Measurements from ENCODE around the gene CACNG3.
"Not testable (repeated sequence)": the region's sequence is repeated elsewhere in the genome, so short reads cannot be mapped to it uniquely, and the experiment has no call there.

Gene CACNG3

DNA sequence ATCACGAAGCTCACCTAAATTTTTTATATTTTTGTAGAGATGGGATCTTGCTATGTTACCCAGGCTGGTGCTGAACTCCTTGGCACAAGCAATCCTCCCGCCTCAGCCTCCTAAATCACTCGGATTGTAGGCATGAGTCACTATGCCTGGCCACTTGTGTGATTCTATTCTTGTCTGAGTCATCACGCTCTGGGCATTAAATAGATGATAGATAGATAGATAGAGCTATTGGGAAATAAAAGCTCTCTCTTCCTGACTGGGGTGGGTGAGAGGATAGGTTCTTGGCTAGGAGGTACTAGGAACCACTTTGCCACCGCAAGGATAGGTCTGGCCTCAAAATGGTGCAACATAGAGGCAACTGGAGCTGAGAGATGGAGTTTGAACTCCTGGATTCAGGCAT is 21.4 kb upstream of the CACNG3 start:
- no peak for TF ChIP-seq Cebpa-rat (IDR thresholded peaks at IDR 0.05)
- H3K9ac ChIP-seq: no peak overlapping the region
- no peak overlapping the region for H3K4me2 ChIP-seq
- no peak overlapping the region for H3K27ac ChIP-seq
- peaks cover 20% of the 10 kb centered on the region for H3K9me3 ChIP-seq
- no peaks in the 10 kb centered on the region for H3K27me3 ChIP-seq
- no peaks in the 10 kb centered on the region for H3K36me3 ChIP-seq
- H4K20me1 ChIP-seq: no peaks in the 10 kb centered on the region
- no peak overlapping the region for H3K4me3 ChIP-seq
- H3K4me1 ChIP-seq: no peaks in the 10 kb centered on the region

DNA sequence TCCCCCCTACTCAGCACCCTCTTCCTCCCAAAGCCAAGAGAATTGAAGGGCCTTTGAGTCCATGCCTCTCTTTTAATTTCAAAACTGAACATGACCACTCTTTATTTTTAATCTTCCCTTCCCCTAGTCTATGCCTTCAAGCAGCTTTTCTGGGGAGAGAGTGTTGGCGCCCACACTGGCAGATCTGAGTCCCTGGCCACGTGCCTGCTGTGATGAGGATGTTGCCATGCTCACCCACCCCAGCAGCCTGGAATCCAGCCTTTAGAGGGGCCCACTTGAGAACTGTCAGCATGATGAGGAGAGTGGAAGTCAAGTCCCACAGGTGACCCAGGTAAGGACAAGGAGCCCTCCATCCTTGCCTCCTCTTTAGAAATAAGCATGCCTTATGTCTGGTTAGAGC is 20.3 kb upstream of the CACNG3 start:
- H3K27ac ChIP-seq: no peak overlapping the region
- no peaks in the 10 kb centered on the region for H3K4me1 ChIP-seq
- no peak overlapping the region for H3K4me3 ChIP-seq
- H3K9me3 ChIP-seq: peaks cover 20% of the 10 kb centered on the region
- no peaks in the 10 kb centered on the region for H3K36me3 ChIP-seq
- no peak for TF ChIP-seq Cebpa-rat (IDR thresholded peaks at IDR 0.05)
- H3K27me3 ChIP-seq: no peaks in the 10 kb centered on the region
- H3K4me2 ChIP-seq: no peak overlapping the region
- H4K20me1 ChIP-seq: no peaks in the 10 kb centered on the region
- no peak overlapping the region for H3K9ac ChIP-seq

DNA sequence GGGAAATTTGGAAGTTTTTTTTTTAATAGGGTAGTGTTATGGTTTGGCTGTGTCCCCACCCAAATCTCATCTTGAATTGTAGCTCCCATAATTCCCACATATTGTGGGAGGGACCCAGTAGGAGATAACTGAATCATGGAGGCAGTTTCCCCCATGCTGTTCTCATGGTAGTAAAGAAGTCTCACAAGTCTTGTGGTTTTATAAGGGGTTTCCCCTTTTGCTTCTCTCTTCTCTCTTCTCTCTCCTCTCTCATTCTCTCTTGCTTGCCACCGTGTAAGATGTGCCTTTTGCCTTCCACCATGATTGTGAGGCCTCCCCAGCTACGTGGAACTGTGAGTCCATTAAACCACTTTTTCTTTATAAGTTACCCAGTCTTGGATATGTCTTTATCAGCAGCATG is 17.3 kb upstream of the CACNG3 start:
- H3K27ac ChIP-seq, H3K9ac ChIP-seq, H3K36me3 ChIP-seq, H3K4me1 ChIP-seq, H3K27me3 ChIP-seq, H4K20me1 ChIP-seq, H3K4me2 ChIP-seq, H3K4me3 ChIP-seq: not testable (repeated sequence)
- H3K9me3 ChIP-seq: peaks cover 20% of the 10 kb centered on the region

DNA sequence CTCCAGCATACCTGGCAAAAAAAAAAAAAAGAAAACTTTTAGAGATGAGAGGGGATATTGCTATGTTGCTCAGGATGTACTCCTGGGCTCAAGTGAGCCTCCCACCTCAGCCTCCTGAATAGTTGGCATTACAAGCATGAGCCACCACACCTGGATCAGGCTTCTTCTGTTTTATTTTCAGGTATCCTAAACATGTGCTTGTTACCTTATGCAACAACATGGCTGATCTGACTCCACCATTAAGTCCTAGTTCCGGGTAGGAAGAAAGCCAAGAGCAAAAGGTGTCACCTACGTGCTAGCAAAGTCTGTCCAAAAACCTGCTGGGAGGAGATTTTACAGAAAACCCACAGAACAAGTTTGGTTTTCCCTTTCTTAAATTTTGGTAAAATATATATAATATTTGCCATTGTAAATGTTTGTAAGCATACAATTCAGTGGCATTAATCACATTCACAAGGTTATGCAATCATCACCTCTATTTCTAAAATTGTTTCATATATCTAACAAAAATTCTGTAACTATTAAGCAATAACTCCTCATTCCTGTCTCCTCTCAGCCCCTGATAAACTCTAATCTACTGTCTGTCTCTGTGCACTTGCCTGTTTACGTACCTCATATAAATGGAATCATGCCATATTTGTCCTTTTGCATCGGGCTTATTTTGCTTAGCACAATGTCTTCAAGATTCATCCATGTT is 9.1 kb upstream of the CACNG3 start:
- Histone ChIP-seq H3K27ac (no peak overlapping the region), H3K4me3 (no peak overlapping the region), H3K36me3 (no peaks in the 10 kb centered on the region), H3K4me1 (peaks cover 26% of the 10 kb centered on the region), H3K9ac (no peak overlapping the region), H3K4me2 (no peak overlapping the region), H3K27me3 (no peaks in the 10 kb centered on the region), H4K20me1 (no peaks in the 10 kb centered on the region), H3K9me3 (no peaks in the 10 kb centered on the region)
- TF ChIP-seq Cebpa-rat (IDR thresholded peaks at IDR 0.05): no peak

DNA sequence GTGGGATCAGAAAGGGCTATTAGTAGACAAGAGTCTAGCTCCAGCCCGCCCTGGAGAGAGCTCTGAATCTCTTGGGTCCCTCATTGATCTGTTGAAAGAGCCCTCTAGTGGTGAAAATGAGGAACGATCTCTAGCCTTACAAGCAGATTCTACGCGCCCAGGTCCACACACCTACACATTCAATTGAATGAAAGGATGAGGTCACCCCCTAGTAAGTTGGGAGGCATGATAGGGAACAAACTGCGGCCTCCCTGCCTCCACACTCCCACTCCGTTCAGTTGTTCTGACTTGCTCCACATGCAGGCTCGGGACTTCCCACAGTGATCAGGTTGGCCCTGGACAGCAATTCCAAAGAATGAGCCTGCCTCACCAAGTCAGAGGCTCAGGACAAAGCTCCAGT is 2.9 kb upstream of the CACNG3 start:
- H3K27me3 ChIP-seq: no peaks in the 10 kb centered on the region
- TF ChIP-seq Cebpa-rat (IDR thresholded peaks at IDR 0.05): no peak

DNA sequence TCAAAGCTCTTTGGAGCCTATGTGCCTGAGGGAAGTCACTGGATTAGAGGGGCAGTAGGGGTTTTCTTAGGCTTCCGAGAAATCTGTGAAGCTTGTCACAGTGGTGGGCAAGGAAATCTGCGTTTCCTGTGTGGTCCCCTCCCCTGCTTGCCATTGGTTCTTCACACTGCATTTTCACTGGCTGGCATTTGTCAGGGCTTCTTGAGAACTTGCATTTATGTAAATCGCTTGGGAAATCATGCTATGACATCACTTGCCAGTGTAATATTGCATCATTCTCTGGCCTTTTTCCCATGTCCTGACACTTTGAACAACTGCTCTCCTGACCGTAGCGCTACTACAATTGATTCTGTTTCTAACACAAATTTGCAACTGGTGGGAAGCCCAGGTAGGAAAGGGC is 1.8 kb downstream of the CACNG3 start:
- peaks cover 11% of the 10 kb centered on the region; the same call in 1 of the 2 replicates for H4K20me1 ChIP-seq
- no peaks in the 10 kb centered on the region for H3K4me1 ChIP-seq
- no peak overlapping the region for H3K27ac ChIP-seq
- TF ChIP-seq Cebpa-rat (IDR thresholded peaks at IDR 0.05): no peak
- no peaks in the 10 kb centered on the region for H3K27me3 ChIP-seq
- H3K9me3 ChIP-seq: no peaks in the 10 kb centered on the region
- no peak overlapping the region for H3K4me2 ChIP-seq
- no peak overlapping the region for H3K9ac ChIP-seq
- H3K4me3 ChIP-seq: no peak overlapping the region
- no peaks in the 10 kb centered on the region for H3K36me3 ChIP-seq

More for the DNA sequence above, 2.9 kb upstream of the CACNG3 start:
- no peak overlapping the region for H3K4me3 ChIP-seq
- no peak overlapping the region for H3K4me2 ChIP-seq
- peaks cover 11% of the 10 kb centered on the region; the same call in 1 of the 2 replicates for H4K20me1 ChIP-seq
- no peaks in the 10 kb centered on the region for H3K9me3 ChIP-seq
- H3K4me1 ChIP-seq: peaks cover 34% of the 10 kb centered on the region
- H3K9ac ChIP-seq: no peak overlapping the region
- H3K36me3 ChIP-seq: no peaks in the 10 kb centered on the region
- no peak overlapping the region for H3K27ac ChIP-seq

DNA sequence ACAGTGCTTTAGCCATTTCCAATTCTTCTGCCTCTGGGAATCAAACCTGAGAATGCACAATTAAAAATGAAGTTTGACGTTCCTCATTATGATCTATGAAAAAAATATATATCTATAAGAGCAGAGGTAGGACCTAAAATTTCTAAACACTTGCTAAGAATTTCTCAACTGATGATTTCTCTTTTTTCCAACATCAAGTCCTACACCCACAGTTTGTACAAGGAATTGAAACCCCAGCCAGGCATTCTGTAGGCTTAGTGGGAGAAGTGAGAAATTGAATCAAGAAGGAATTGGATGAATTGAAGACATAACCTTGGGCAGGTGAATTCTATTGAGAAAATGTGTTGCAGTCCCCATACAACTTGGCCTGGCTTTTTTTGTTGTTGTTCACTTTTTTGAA is 2.7 kb downstream of the CACNG3 start:
- H3K4me1 ChIP-seq: no peaks in the 10 kb centered on the region
- H3K36me3 ChIP-seq: no peaks in the 10 kb centered on the region
- H4K20me1 ChIP-seq: peaks cover 11% of the 10 kb centered on the region; the same call in 1 of the 2 replicates
- no peak overlapping the region for H3K4me2 ChIP-seq
- no peak for TF ChIP-seq Cebpa-rat (IDR thresholded peaks at IDR 0.05)
- H3K27ac ChIP-seq: no peak overlapping the region
- no peak overlapping the region for H3K9ac ChIP-seq
- H3K27me3 ChIP-seq: no peaks in the 10 kb centered on the region
- H3K9me3 ChIP-seq: no peaks in the 10 kb centered on the region
- H3K4me3 ChIP-seq: no peak overlapping the region

DNA sequence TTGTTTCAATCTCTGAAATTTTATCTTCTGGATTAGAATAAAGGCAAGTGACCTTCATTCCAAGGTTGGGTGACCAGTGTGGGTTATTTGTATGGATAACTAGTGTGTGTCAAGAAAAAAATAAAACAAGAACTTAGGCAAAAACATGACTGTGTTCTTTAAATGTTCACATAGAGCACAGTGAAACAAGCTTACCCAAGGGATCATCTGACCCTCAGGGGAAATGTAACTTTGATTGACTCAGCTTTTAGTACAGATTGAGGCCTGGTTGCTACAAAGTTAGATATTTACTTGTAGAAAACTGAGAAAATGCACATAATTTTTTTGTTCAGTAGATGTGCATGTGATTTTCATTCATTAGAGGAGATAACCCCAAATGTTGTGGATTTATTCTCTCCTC is 6.7 kb downstream of the CACNG3 start:
- Histone ChIP-seq H3K9ac (no peak overlapping the region), H3K4me1 (no peaks in the 10 kb centered on the region), H3K9me3 (no peaks in the 10 kb centered on the region), H4K20me1 (no peaks in the 10 kb centered on the region), H3K36me3 (no peaks in the 10 kb centered on the region), H3K4me3 (no peak overlapping the region), H3K4me2 (no peak overlapping the region), H3K27ac (no peak overlapping the region), H3K27me3 (no peaks in the 10 kb centered on the region)
- TF ChIP-seq Cebpa-rat (IDR thresholded peaks at IDR 0.05): no peak

DNA sequence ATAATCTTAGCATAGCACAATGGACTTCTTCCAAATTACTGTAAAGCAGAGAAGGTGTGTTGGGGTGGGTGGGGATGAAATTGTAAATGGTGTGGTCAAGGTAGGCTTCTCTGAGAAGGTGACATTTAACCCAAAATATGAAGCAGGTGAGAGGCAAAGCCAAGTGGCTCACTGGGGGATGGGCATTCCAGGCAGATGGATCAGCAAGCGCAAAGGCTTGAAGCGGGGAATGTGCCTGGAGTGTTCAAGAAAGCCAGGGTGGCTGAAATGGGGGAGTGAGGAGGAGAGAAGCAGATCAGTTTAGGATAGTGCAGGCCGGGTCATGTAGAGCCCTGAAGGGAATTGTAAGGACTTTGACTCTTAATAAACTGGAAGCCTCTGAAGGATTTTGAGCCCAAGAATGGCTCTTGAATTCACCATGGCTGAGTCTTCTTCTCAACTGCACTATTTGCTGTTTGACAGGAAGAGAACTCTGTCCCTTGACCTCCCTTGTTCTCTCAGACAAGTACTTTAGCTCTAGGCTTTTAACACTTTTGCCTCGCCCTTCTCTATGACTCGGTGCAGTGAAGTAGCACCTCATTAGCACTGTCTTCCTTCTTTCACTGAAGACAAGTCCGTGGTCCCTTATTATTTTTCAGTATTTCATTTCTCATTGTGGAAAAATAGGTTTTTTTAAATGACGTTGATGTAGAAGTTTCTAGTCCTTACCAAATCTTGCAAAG is 14.7 kb downstream of the CACNG3 start:
- H3K4me1 ChIP-seq: no peaks in the 10 kb centered on the region
- no peaks in the 10 kb centered on the region for H4K20me1 ChIP-seq
- H3K4me3 ChIP-seq: no peak overlapping the region
- no peaks in the 10 kb centered on the region for H3K27me3 ChIP-seq
- H3K27ac ChIP-seq: no peak overlapping the region
- H3K36me3 ChIP-seq: no peaks in the 10 kb centered on the region
- H3K9me3 ChIP-seq: no peaks in the 10 kb centered on the region
- no peak overlapping the region for H3K4me2 ChIP-seq
- H3K9ac ChIP-seq: no peak overlapping the region
- no peak for TF ChIP-seq Cebpa-rat (IDR thresholded peaks at IDR 0.05)

DNA sequence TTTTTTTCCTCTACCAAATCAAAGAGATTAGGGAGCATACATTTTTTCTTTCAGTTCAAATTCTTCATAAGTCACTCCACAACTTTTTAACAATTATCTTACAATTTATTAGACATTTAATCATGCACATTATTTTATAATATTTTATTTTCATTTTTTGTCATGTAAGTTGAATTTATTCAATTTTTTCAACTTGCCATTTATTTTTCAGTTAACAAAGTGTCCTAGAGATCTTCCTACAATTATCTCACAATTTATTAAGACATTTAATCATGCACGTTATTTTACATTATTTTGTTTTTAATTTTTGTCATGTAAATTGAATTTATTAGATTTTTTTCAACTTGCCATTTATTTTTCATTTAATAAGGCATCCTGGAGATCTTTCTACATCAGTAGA is 16.2 kb downstream of the CACNG3 start:
- Histone ChIP-seq H4K20me1 (no peaks in the 10 kb centered on the region), H3K9me3 (no peaks in the 10 kb centered on the region), H3K4me3 (no peak overlapping the region), H3K9ac (no peak overlapping the region), H3K27me3 (no peaks in the 10 kb centered on the region), H3K4me1 (no peaks in the 10 kb centered on the region), H3K27ac (no peak overlapping the region), H3K36me3 (no peaks in the 10 kb centered on the region), H3K4me2 (no peak overlapping the region)
- no peak for TF ChIP-seq Cebpa-rat (IDR thresholded peaks at IDR 0.05)

Measured in BLaER1 (cell line).